HG02798 (cell line): ENCODE results near the gene KCNQ1OT1.
"Not testable (repeated sequence)": the region's sequence is repeated elsewhere in the genome, so short reads cannot be mapped to it uniquely, and the experiment has no call there.

ENCODE experiments used
- ATAC-seq: cut with Tn5 transposase; IDR thresholded peaks from one replicate; pipeline ENCODE4 v1.9.1; 2021; ENCODE audit warnings: mild to moderate bottlenecking; ENCODE audit not compliant: unreplicated experiment, poor library complexity

Gene KCNQ1OT1

DNA sequence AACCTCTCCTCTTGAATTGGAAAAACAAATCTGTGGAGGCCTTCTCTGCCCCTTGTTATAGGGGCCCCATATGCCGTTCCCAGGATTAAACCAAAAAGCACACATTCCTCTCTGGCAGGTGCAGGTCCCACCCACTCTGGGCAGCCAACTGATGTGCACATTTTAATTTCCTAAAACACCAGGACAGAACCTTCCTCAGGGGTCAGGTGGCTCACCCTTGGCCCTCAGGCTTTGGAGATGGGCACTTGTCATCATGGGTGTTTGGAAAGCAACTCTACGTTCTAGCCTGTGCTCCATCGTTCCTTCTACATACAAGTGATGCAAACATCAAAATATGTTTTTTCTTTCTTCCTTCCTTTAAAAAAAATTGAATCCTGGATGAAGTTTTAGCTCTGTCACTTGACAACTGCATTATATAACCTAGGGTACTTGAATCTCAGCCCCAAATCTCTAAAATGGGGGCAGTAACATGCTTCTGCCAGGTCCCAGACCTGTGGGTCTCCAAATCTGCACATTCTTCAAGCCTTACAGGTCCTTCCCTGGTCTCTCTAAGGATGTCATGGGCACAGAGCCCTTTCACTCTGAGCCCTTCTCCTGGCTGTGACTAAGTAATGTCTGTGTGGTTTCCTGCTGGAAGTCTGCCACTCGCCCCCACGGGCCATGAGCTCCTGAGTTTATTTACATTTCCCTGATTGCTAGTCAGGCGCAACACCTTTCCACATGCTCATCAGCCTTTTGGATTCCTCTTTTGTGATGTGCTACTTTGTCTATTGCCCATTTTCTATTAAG, 43.8 kb downstream of the KCNQ1OT1 start:
- no peak for ATAC-seq

GRCh38 chr11:2655016-2655719, 44.6 kb downstream of the KCNQ1OT1 start:
- ATAC-seq, result no peak

- ATAC-seq, result no peak
These were observed 45.7 kb downstream of the KCNQ1OT1 start for GRCh38 chr11:2653930-2654739.

GRCh38 chr11:2653198-2653551, 46.6 kb downstream of the KCNQ1OT1 start:
- no peak for ATAC-seq

- no peak for ATAC-seq
These were observed 47.2 kb downstream of the KCNQ1OT1 start for GRCh38 chr11:2652333-2653197.

- ATAC-seq, result no peak
These were observed 47.9 kb downstream of the KCNQ1OT1 start for GRCh38 chr11:2651826-2652271.

DNA sequence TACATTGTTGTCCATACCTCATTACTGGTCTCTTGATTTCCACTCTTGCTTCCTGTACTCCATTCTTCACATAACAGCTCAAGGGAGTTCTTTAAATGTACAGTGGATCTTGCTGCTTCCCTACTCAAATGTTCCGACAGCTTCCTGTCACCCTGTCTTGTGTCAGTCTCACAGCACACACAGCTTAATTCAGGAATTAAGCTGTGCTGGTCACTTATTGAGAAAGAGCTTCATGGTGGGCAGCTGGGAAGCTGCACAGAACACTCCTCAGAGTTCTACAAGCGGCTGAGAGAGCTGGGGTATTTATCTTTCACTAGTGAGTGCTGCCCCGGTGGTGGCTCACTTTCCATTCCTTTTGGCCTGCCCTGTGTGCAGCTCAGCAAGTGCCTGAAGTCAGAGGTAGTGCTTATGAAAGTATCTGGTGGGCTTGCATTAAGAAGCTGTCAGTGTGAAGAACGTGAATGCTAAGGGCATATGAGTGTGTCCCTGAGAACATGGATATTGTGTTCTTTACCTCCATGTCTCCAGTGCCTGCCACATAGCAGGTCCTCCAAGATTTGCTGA, 48.7 kb downstream of the KCNQ1OT1 start:
- no peak for ATAC-seq

GRCh38 chr11:2650343-2650867, 49.4 kb downstream of the KCNQ1OT1 start:
- ATAC-seq, result no peak

DNA sequence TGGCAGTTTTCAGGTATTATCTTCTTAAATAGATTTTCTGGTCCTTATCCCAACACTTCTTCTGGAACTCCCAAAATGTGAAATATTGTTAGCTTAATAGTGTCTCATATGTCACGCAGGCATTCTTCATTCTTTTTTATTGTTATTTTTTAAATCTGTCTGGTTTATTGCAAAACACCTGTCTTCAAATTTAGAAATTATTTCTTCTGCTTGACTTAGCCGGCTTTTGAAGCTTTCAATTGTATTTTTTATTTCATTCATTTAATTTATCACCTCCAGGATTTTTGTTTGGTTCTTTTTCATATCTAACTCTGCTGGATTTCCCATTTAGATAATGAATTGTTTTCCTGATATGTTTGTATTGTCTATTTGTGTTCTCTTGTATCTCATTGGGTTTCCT, 49.9 kb downstream of the KCNQ1OT1 start:
- no peak for ATAC-seq

DNA sequence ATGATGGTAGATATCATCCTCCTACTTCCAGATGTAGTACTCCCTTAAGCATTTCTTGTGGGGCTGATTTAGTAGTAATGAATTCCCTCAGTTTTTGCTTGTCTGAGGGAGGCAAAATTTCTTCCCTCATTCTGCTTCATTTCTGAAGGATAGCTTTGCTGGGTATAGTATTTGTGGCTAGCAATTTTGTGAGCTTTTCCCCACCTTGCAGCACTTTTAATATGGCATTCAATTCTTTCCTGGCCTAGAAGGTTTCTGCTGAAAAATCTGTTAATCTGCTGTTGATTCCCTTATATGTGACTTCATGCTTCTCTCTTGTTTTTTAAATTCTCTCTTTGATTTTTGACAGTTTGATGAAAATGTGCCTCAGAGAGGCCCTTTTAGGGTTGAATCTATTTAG, 50.4 kb downstream of the KCNQ1OT1 start:
- ATAC-seq, result no peak

GRCh38 chr11:2647953-2648352, 51.8 kb downstream of the KCNQ1OT1 start:
- ATAC-seq, result no peak

- no peak for ATAC-seq
These were observed 52.6 kb downstream of the KCNQ1OT1 start for GRCh38 chr11:2647167-2647566.

DNA sequence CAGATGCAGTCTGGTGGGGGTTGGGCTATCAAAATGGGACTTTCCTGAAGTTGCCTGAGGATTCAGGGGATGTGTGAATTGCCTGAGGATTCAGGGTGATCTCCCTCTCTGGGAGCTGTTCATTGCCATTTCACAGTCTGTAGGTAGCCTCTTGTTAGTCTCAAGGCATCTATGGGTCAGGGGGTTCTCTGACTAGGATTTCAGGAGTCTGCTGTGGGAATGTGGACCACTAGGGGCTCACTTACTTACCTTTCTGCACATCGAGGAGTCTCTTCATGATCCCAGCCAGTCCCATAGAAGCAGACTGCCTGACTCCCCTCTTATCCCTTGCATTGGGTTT, 54.0 kb downstream of the KCNQ1OT1 start:
- no peak for ATAC-seq

DNA sequence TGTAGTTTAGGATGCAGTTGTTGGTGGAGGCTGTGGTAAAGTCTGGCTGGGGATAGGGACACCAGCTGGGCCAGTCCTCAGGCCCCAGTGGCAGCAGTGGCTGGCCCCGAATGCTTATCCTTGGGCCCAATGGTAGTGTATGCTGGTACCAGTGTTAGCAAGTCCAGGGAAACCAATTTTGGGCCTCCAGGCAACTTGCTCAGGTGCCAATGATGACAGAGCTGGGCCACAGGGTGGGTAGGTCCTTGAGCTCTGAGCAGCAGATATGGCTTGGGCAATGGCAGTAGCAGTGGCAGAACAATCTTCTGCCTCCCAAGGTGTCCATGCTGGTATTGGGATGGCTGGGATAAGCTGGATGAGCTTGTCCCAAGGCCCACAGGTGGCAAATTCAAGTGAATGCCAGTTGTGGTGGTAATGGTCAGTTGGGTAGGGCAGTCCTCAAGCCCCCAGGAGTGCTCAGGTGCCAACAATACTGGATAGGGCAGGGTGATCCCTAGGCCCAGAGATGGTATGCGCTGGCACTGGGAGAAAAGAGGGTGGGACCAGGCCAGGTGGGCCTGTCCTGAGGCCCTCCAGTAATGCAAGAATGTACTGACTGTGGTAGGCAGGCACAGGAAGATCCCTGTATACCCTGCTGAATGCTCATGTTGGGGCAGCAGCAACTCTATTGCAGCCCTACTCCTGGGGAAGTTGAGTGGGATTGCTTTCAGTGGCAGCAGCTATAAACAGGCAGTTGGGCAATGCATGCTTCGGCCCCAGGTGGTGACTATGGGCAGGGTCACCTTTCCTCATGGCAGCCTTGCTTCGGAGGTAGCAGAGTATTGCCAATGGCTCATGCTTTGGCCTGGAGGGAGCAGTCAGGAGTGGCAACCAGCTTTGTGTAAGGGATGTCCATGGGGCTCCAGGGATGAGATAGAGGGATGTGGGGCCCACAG, 54.7 kb downstream of the KCNQ1OT1 start:
- ATAC-seq, result no peak

- ATAC-seq, result no peak
These were observed 56.0 kb downstream of the KCNQ1OT1 start for GRCh38 chr11:2643746-2644145.

DNA sequence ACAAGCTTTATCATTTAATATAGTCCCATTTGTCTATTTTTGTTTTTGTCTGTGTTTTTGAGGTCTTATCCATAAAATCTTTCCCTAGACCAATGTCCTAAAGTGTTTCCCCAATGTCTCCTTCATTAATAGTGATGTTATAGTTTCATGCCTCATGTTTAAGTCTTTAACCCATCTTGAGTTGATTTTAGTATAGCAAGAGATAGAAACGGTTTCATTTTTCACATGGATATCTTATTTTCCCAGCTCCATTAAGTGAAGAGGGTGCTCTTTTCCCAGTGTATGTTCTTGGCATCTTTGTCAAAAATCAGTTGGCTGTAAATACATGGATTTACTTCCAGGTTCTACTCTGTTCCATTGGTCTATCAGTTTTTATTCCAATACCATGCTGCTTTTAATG, 58.2 kb downstream of the KCNQ1OT1 start:
- ATAC-seq, result no peak

DNA sequence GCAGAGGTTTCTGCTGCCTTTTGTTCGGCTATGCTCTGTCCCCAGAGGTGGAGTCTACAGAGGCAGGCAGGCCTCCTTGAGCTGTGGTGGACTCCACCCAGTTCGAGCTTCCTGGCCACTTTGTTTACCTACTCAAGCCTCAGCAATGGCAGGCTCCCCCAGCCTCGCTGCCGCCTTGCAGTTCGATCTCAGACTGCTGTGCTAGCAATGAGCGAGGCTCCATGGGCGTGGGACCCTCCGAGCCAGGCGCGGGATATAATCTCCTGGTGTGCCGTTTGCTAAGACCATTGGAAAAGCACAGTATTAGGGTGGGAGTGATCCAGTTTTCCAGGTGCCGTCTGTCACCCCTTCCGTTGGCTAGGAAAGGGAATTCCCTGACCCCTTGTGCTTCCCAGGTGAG, 60.0 kb downstream of the KCNQ1OT1 start:
- ATAC-seq, result not testable (repeated sequence)

- no peak for ATAC-seq
These were observed 68.6 kb downstream of the KCNQ1OT1 start for GRCh38 chr11:2631161-2631560.

- no peak for ATAC-seq
These were observed 69.1 kb downstream of the KCNQ1OT1 start for GRCh38 chr11:2630679-2631078.
